GM18873 (cell line): ENCODE measurements around the gene MAP2K5.

ENCODE experiments used
- ATAC-seq: cut with Tn5 transposase; IDR thresholded peaks from one replicate; pipeline ENCODE4 v1.9.1; 2021; ENCODE audit warnings: mild to moderate bottlenecking, moderate library complexity, moderate number of reproducible peaks; ENCODE audit not compliant: unreplicated experiment, low FRiP score

MAP2K5 gene

GRCh38 chr15:67716171-67716570 is 173.7 kb downstream of the MAP2K5 start:
- no peak for ATAC-seq

GRCh38 chr15:67717776-67718175 is 175.3 kb downstream of the MAP2K5 start:
- ATAC-seq = no peak

GRCh38 chr15:67719330-67719959 is 176.9 kb downstream of the MAP2K5 start:
- no peak for ATAC-seq

DNA sequence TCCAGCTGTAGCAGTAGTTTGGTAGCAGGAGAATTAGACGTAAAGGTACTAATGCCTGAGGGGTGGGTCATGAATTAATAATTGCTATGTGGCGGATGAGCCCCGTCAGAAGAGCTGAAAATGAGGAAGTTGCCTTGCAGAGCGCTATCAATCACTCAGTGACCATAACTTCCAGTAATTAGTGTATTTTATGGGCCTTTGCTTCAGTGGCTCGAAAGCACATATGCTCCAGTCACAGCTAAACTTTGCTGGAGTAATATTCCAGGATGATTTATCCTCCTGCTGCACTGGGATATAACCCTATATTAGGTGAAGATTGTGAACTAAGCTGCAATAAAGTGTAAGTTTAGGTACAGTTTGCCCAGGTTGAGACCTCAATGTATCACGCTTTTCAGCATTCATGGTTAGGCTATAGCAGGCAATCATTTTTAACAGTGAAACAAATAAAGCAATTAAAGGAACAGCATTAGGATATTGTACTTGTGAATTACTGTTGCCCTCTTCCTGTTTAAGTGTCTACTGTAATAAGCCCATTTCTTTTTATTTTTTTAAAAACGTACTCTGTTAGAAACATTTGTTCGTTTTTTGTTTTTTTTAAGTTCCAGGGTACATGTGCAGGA is 178.2 kb downstream of the MAP2K5 start:
- no peak for ATAC-seq

- no peak for ATAC-seq
These were observed 179.7 kb downstream of the MAP2K5 start for GRCh38 chr15:67722030-67722817.

GRCh38 chr15:67723294-67724024 is 181.0 kb downstream of the MAP2K5 start:
- no peak for ATAC-seq

DNA sequence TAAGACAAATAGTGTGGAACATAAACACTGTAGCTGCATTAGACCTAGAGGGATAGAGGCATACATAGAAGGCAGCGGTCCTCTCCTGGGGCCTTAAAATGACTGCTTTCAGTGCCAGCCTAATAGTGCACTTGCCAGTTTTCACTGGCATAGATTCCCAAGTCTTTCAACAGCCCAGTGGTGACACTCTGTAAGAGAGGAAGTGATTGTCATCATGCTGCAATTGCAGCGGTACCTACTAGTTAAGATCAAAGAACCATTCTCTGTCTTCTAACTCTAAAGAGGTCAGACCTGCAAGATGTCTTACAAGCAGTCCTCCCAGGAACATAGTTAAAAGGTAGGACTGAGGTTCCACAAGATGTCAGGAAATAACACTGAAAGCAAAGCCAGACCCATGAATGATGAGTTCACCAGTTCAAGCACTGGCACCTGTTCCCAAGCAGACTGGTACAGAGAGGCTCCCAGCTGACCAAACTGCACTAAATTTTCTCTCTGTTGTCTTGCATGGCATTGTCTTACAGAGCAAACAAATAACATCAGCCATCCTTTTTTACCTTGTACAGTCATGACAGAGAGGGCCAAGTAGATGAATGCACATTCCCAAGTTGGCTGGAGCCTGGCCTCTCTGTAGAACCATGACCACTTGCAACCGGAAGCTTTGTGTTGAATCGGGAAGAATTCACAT is 182.3 kb downstream of the MAP2K5 start:
- ATAC-seq = no peak

GRCh38 chr15:67730135-67730534 is 187.6 kb downstream of the MAP2K5 start:
- no peak for ATAC-seq

DNA sequence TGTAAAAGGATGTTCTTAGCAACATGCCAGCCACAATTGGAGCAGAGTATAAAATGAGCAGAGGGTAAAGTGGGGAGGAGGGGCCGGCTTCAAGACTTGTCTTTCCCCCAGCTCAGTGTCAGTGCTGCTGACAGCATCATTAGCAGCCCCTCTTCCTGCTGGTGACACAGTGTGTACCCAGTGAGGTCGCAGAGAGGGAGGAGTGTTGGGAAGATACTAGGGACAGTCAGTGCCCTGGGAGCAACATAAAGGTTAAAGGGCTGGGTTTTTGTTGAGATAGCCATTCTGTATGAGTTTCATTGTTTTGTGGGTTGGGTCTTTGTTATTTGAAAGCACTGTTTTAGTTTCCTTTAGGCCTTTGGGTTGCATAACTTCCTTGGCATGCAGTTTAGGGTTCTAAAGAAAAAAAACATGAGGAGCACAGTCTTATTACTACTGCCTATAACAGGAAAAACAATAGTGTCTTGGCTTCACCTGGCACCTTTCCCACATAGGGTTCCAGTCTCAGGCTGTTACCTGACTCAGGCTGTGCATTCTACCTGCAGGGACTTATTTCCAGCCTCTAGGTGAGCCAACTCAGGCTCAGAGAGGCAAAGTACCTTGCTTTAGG is 188.7 kb downstream of the MAP2K5 start:
- ATAC-seq = no peak

GRCh38 chr15:67732164-67732563 is 189.7 kb downstream of the MAP2K5 start:
- no peak for ATAC-seq

- ATAC-seq = no peak
These were observed 190.3 kb downstream of the MAP2K5 start for GRCh38 chr15:67732671-67733374.

DNA sequence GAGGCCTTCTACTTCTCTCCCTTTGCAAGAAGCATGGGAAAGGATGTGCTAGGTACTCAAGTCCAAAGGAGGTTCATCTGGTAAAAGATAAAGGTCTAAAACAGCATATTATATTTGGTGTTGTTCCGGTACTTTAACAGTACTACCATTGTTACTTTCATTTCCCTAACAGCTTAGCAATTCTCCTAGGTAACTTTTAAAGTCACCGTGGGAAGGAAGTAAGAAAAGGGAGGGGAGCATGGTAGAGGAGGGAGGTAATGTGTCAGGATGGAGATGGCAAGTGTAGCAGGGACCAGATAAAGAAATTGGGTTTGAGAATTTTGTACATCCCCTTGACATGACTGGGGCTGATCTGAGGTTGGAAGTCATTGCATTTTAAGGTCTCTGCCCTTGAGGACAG is 193.4 kb downstream of the MAP2K5 start:
- ATAC-seq = no peak

DNA sequence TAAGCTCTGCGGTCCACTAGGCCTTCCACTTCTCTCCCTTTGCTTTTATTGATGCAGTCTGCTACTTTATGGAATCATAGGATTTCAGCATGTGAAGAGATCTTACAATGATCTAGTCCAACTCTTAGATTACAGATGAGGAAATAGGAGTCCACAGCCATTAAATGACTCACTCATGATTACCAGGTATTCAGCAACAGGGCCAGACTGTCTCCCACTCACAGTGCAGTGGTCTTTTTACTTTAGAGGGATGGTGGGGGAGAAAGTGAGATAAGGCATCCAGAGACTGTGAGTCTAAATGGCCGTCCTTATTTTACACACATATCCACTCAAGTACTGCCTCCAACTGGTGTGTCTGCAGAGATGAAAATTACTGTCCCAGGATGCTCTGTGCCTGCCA is 194.3 kb downstream of the MAP2K5 start:
- ATAC-seq = no peak

DNA sequence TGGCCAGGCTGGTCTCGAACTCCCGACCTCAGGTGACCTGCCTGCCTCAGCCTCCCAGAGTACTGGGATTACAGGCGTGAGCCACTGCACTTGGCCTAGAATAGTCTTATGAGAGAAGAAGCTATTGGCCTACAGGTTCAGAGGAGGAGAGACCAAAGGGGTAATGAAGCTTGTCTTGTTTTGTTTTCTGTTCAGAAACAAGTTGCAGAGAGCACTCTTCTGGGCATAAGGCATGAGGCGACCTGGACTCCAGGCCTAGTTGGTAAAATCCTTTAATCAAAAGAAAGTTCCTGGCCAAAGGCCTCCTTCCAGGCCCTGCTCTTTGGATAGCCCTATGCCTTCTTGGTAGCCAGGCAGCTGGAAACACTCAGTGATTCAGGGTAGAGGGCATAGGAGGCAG is 195.6 kb downstream of the MAP2K5 start:
- ATAC-seq = no peak

- ATAC-seq = no peak
These were observed 197.9 kb downstream of the MAP2K5 start for GRCh38 chr15:67740405-67740804.

DNA sequence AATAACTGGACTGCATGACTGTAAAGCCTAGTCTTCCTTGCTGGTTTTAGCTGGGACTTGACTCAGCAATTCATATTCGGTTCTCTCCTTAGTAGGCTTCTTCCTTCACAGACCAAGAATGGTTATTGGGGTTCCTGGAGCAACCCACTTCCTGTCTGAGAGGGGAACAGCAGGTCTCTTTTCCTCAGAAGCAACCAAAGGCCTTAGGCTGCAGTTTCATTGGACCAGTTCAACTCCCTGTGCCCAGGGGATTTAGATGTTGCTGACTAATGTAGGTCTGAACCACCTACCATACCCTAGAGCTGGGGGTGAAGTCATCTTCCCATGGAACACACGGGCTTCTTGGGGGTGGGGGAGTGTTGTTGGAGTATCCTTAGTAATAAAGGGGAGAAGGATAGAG is 198.8 kb downstream of the MAP2K5 start:
- no peak for ATAC-seq

DNA sequence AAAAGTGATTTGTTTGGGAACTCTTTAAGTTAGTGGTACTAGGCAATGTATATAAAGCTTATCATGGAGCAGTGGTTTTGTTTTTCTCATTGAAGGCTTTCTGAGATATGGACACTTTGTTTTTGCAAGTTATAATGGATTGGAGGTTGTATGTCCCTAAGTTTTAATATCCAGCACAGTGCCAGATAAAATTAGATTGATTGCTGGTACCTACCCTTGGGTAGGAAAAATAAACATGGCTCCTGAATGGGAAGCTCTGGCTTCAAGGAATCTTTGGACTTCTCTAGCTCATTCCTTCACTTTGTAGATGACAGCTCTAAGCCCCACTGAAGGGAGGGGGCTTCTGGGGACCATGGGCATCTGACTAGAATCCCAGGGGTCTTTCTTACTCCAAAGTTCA is 201.1 kb downstream of the MAP2K5 start:
- ATAC-seq = no peak

- no peak for ATAC-seq
These were observed 202.0 kb downstream of the MAP2K5 start for GRCh38 chr15:67744331-67745072.
